ENCODE data around the gene PDLIM7. TPM values are rescaled to one million over a fixed set of nuclear protein-coding genes. Genes with fewer than 3 reads are reported as not detected.

The PDLIM7 gene
- total RNA-seq, 1 experiment from 2014 or later: 88.4 TPM

GRCh38 chr5:177507596-177508220 is 10.3 kb upstream of the PDLIM7 start:
- DNase-seq (ENCODE audit: low read depth): peak; percentile 53

- peak; percentile 27 for DNase-seq (ENCODE audit: low read depth)
Observed at GRCh38 chr5:177507165-177507564, 9.8 kb upstream of the PDLIM7 start.

- no peak for DNase-seq (ENCODE audit: low read depth)
Observed at GRCh38 chr5:177505075-177505474, 7.7 kb upstream of the PDLIM7 start.

GRCh38 chr5:177504086-177505056 is 7.0 kb upstream of the PDLIM7 start:
- DNase-seq (ENCODE audit: low read depth): no peak

GRCh38 chr5:177503351-177504085 is 6.1 kb upstream of the PDLIM7 start:
- DNase-seq (ENCODE audit: low read depth): no peak

- peak; percentile 38 for DNase-seq (ENCODE audit: low read depth)
Observed at GRCh38 chr5:177502886-177503285, 5.5 kb upstream of the PDLIM7 start.

GRCh38 chr5:177501874-177502678 is 4.7 kb upstream of the PDLIM7 start:
- DNase-seq (ENCODE audit: low read depth): no peak

GRCh38 chr5:177500685-177501522 is 3.5 kb upstream of the PDLIM7 start:
- peak; percentile 72 for DNase-seq (ENCODE audit: low read depth)

GRCh38 chr5:177499842-177500241 is 2.4 kb upstream of the PDLIM7 start:
- DNase-seq (ENCODE audit: low read depth): no peak

GRCh38 chr5:177498013-177498787 is 796 bp upstream of the PDLIM7 start:
- no peak for DNase-seq (ENCODE audit: low read depth)

GRCh38 chr5:177496727-177497291 is 595 bp downstream of the PDLIM7 start:
- DNase-seq (ENCODE audit: low read depth): peak; percentile 92

- peak; percentile 52 for DNase-seq (ENCODE audit: low read depth)
Observed at GRCh38 chr5:177496070-177496726, 1.2 kb downstream of the PDLIM7 start.

- peak; percentile 89 for DNase-seq (ENCODE audit: low read depth)
Observed at GRCh38 chr5:177495243-177496060, 2.0 kb downstream of the PDLIM7 start.

- DNase-seq (ENCODE audit: low read depth): peak; percentile 83
Observed at GRCh38 chr5:177494346-177495195, 2.8 kb downstream of the PDLIM7 start.

- DNase-seq (ENCODE audit: low read depth): no peak
Observed at GRCh38 chr5:177493795-177494345, 3.5 kb downstream of the PDLIM7 start.

- DNase-seq (ENCODE audit: low read depth): no peak
Observed at GRCh38 chr5:177492841-177493240, 4.6 kb downstream of the PDLIM7 start.
